ENCODE data around the gene KNCN.

KNCN gene

DNA sequence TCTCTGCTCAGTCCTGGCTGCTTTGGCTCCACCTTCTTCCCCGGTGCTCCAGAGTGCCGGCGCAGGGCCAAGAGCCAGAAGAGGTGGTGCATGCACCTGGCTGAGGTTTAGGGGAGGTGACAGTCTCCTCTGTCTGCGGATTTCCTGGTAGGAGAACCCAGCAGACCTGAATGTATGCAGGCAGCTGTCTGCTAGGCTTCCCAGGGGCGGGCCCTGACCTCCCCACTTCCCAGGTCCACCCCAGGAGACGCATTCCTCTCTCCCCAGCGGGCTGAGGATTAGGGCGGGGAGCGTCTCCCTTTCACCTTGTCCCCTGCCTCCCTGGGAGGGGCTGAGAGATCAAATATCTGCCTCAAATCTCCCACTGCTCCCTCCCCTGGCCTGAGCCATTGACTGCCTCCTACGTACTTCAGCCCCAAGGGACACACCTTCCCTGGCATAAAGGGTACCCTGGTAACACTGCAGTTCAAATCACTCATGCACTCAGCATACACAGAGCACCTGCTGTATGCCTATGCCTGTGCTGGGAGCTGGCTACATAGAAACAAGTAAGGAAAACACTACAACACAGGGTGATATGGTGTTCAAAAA is 34.3 kb downstream of the KNCN start:
- POLR2A ChIA-PET: no interaction called here
- CTCF ChIA-PET: interaction anchor here (0.7 to 6.0 kb wide), 5 partner anchors 10 to 71 kb away, joined by 3 to 55 read pairs (median 4); a partner anchor contains a TSS
- no peak for DNase-seq (ENCODE audit: low read depth, low spot score)
- TF ChIP-seq, protein P1, sequence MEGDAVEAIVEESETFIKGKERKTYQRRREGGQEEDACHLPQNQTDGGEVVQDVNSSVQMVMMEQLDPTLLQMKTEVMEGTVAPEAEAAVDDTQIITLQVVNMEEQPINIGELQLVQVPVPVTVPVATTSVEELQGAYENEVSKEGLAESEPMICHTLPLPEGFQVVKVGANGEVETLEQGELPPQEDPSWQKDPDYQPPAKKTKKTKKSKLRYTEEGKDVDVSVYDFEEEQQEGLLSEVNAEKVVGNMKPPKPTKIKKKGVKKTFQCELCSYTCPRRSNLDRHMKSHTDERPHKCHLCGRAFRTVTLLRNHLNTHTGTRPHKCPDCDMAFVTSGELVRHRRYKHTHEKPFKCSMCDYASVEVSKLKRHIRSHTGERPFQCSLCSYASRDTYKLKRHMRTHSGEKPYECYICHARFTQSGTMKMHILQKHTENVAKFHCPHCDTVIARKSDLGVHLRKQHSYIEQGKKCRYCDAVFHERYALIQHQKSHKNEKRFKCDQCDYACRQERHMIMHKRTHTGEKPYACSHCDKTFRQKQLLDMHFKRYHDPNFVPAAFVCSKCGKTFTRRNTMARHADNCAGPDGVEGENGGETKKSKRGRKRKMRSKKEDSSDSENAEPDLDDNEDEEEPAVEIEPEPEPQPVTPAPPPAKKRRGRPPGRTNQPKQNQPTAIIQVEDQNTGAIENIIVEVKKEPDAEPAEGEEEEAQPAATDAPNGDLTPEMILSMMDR (IDR thresholded peaks at IDR 0.05; ENCODE audit: insufficient read depth, low read length, missing control alignments): no peak
- H3K4me3 ChIP-seq (ENCODE audit: low read depth, low read length): no peak overlapping the region

DNA sequence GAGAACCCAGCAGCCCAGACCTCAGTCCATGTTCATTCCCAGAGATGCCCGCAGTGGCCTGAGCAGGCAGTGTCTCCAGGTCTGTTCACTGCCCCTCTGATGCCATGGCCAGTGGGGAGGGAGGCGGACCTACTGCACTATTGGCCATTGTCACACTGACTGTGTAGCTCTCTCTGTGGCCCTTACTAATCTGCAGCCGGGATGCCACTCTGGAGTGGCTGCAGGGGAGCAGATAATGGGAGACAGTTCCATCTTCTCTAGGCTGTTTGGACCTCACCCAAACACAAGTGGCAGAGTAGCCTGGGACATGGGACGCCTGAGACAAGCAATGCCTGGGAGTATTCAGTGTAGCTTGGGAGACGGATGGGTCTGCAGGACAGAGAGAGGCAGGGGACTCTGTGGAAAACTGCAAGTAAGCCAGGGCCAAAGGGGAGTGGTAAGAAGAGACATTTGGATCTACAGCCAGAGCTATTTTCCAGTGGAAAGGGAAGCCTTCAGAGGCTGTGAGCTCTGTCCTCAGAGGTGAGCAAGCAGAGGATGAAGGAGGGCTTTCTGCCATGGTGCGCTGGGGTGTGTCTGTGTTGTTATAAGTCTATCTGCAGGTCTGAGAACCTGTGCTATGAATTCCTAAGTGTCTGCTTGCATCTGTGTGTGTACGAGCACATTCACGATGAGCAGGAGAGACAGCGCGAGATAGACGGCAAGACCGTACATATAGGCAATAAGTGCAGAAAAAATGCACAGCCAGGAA is 35.1 kb downstream of the KNCN start:
- TF ChIP-seq, protein P1 (IDR thresholded peaks at IDR 0.05; ENCODE audit: insufficient read depth, low read length, missing control alignments): no peak
- no peak for DNase-seq (ENCODE audit: low read depth, low spot score)
- ChIA-PET POLR2A (no interaction called here), CTCF (interaction anchor here (0.7 to 6.0 kb wide), 5 partner anchors 9 to 70 kb away, joined by 3 to 55 read pairs (median 4); a partner anchor contains a TSS)
- no peak overlapping the region for H3K4me3 ChIP-seq (ENCODE audit: low read depth, low read length)

DNA sequence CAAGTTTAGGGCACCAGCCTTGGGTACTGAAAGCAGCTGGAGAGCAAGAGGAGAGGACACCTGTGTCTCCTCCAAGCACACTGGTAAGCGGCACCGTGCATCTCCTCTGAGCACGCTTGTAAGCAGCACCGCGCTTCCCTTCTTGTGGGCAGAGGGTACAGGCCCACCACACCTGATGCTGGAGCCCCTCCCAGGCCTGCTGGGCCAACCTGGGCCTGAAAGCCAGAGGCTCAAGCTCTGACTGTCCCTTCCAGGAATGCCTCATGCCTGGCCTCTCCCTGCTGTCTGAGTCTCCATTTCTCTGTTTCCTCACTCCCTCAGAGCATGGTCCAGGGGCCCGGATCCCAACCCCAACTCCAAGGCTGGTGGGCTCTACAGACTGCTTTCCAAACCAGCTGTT is 35.9 kb downstream of the KNCN start:
- TF ChIP-seq, protein P1 (IDR thresholded peaks at IDR 0.05; ENCODE audit: insufficient read depth, low read length, missing control alignments): no peak
- ChIA-PET POLR2A (no interaction called here), CTCF (interaction anchor here (1.0 to 6.0 kb wide), 5 partner anchors 8 to 39 kb away, joined by 3 to 55 read pairs (median 8); a partner anchor contains a TSS)
- DNase-seq (ENCODE audit: low read depth, low spot score): no peak
- no peak overlapping the region for H3K4me3 ChIP-seq (ENCODE audit: low read depth, low read length)

DNA sequence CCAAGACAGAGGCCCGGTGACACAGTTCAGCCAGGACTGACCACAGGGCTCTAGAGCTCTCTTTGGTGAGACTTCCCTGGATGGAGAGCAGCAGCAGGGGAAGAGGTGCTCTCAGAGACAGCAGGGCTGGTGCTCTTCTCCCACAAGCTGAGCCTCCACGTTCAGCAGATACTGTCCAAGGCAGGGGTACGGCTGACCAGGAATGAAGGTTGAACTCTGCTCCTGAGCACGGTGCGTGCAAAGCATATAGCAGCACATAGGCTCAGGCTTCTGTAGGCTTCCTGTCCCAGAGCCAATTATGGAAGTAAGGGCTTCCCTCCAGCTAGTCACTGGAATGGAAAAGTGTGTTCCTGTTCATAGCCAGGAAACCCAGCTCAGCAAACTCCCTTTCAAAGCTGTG is 37.9 kb downstream of the KNCN start:
- TF ChIP-seq, protein P1 (IDR thresholded peaks at IDR 0.05; ENCODE audit: insufficient read depth, low read length, missing control alignments): no peak
- H3K4me3 ChIP-seq (ENCODE audit: low read depth, low read length): no peak overlapping the region
- no peak for DNase-seq (ENCODE audit: low read depth, low spot score)
- CTCF ChIA-PET: interaction anchor here (0.8 to 4.7 kb wide), 6 partner anchors 14 to 288 kb away, joined by 3 to 41 read pairs (median 4); no protein-coding TSS in a partner anchor
- POLR2A ChIA-PET: no interaction called here

DNA sequence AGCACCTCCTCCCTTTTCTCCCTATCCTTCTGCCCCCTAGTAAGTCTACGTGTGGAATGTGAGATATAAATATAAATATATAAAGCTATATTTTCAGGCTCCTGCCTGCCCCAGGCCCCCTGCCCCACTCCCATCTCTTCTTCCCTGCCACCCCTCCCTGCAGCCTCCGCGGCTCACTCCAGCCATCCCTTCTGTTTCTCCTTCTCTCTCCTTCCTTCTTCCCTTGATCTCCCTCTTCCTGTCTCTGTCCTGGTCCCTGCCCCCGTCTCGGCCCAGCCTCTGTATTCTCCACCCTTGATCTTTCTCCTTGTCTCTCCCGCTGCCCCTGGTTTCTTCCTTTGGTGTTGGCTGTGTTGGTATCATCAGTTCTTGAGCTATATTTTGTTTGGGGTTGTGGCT is 38.7 kb downstream of the KNCN start:
- H3K4me3 ChIP-seq (ENCODE audit: low read depth, low read length): no peak overlapping the region
- POLR2A ChIA-PET: no interaction called here
- CTCF ChIA-PET: interaction anchor here (0.8 to 4.7 kb wide), 5 partner anchors 15 to 74 kb away, joined by 3 to 41 read pairs (median 4); no protein-coding TSS in a partner anchor
- no peak for DNase-seq (ENCODE audit: low read depth, low spot score)
- TF ChIP-seq, protein P1 (IDR thresholded peaks at IDR 0.05; ENCODE audit: insufficient read depth, low read length, missing control alignments): no peak

DNA sequence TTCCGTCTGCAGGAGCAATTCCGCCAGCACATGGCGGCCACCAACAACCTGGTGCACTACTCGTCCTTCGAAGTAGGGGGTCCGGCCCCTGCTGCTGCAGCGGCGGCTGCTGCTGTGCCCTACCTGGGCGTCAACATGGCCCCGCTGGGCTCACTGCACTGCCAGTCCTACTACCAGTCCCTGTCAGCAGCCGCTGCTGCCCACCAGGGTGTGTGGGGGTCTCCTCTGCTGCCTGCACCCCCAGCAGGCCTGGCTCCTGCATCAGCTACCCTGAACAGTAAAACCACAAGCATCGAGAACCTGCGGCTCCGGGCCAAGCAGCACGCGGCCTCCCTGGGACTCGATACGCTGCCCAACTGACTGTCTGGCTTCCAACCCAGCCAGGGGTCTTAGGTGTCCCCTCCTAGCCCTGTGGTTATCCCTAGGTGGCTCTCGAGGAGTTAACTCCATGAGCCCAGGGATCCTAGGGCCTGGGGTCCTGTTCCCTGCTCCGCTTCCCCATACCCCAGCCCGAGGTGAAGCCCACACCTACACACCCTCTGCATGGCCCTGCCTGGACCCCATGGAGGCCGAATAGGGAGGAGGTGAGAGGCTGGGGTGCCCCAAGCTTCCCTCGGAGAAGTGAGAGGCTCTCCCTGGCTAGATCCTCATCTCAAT is 39.2 kb downstream of the KNCN start:
- TF ChIP-seq, protein P1 (IDR thresholded peaks at IDR 0.05; ENCODE audit: insufficient read depth, low read length, missing control alignments): no peak
- DNase-seq (ENCODE audit: low read depth, low spot score): no peak
- ChIA-PET POLR2A (no interaction called here), CTCF (interaction anchor here (0.8 to 4.7 kb wide), 3 partner anchors 16 to 36 kb away, joined by 3 to 41 read pairs (median 4); no protein-coding TSS in a partner anchor)
- no peak overlapping the region for H3K4me3 ChIP-seq (ENCODE audit: low read depth, low read length)
